ENCODE results near the gene SETD2.

- no peak for TF ChIP-seq CTCF (IDR thresholded peaks at IDR 0.05)
- no peak for TF ChIP-seq POLR2AphosphoS5 (IDR thresholded peaks at IDR 0.05)
- TF ChIP-seq POLR2A (IDR thresholded peaks at IDR 0.05): no peak
- TF ChIP-seq EP300 (IDR thresholded peaks at IDR 0.05): no peak
Measured at GRCh38 chr3:47005212-47006144, 158.4 kb downstream of the SETD2 start.

Data from stomach (tissue), 4 donors.